Progenitor cell of endocrine pancreas (in vitro differentiated cells): ENCODE measurements around the gene USF1. TPM values are rescaled to one million over a fixed set of nuclear protein-coding genes. Genes with fewer than 3 reads are reported as not detected.
"Not testable (repeated sequence)": the region's sequence is repeated elsewhere in the genome, so short reads cannot be mapped to it uniquely, and the experiment has no call there.

Experiments
- DNase-seq: peaks from one replicate; pipeline ENCODE4 v3.0.0; 2021; ENCODE audit warnings: low spot score; ENCODE audit not compliant: unreplicated experiment
- H3K27ac Mint-ChIP-seq: 2 replicates; pipeline ENCODE4 v1.8.0; 2021; ENCODE audit warnings: mild to moderate bottlenecking, moderate library complexity, mixed read lengths
- H3K27me3 Mint-ChIP-seq: 2 replicates; pipeline ENCODE4 v1.8.0; 2021; ENCODE audit warnings: mixed read lengths
- H3K36me3 Mint-ChIP-seq: 2 replicates; pipeline ENCODE4 v1.8.0; 2022; ENCODE audit warnings: mixed read lengths; ENCODE audit not compliant: insufficient read depth
- H3K4me1 Mint-ChIP-seq: 2 replicates; pipeline ENCODE4 v1.8.0; 2021; ENCODE audit warnings: low read depth, mixed read lengths
- H3K4me3 Mint-ChIP-seq: 2 replicates; pipeline ENCODE4 v1.8.0; 2021; ENCODE audit warnings: low read depth, mild to moderate bottlenecking, moderate library complexity, mixed read lengths
- H3K9me3 Mint-ChIP-seq: 2 replicates; pipeline ENCODE4 v1.8.0; 2021; ENCODE audit warnings: low read depth, mixed read lengths
- CTCF ChIP-seq: fragments of 200-600 bp; sonication (generic); IDR thresholded peaks from one replicate; pipeline ENCODE4 v1.5.0; 2021; ENCODE audit warnings: antibody characterized with exemption, mild to moderate bottlenecking; ENCODE audit not compliant: unreplicated experiment
- total RNA-seq: library from RNA; stranded (reverse); gene quantifications from 2 replicates; pipeline ENCODE4 v1.2.1, GENCODE V29; 2021

The USF1 gene
- total RNA-seq, 1 donor from 2014 or later = 88.7 TPM

DNA sequence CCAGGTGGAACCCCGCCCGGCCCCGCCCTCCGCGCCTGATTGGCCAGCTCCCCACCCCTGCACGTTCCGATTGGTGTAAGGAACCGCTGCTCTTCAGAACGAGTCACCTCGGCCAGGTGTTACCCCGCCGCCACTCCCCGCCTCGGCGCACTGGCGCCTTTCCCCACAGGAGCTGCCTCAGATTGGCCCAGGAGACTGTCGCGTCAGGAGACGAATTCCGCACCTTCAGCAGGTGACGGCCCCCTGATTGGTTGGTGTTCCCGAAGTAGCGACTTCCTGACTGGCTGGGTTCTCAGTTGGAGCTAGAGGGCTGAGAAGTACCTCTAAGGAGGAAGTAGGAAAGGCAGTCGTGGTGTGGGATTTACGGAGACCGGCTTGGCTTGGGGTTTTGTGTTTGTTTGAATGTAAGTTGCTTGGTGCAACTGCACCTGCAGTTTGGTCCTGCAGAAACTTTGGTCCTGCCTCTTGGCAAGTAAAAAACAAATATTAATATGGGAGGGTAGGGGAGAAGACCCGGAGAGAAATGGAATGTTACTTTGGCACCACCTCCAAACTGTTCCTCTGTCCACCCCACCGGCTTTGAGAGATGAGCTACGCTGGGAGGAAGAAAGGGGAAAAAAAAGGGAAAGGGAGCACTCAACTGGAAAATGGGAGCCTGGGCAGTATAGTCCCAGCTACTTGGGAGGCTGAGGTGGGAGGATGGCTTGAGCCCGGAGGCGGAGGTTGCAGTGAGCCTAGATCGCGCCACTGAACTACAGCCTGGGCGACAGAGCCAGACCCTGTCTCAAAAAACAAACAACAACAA, 24.4 kb downstream of the USF1 start:
- no peak for TF ChIP-seq CTCF
- Mint-ChIP-seq H3K27me3 (no peaks in the 10 kb centered on the region), H3K36me3 (peaks cover 3% of the 10 kb centered on the region), H3K27ac (peak overlapping the region; percentile 99), H3K4me1 (peaks cover 37% of the 10 kb centered on the region), H3K4me3 (peak overlapping the region; percentile 86), H3K9me3 (no peaks in the 10 kb centered on the region)
- DNase-seq = peak; percentile 96

DNA sequence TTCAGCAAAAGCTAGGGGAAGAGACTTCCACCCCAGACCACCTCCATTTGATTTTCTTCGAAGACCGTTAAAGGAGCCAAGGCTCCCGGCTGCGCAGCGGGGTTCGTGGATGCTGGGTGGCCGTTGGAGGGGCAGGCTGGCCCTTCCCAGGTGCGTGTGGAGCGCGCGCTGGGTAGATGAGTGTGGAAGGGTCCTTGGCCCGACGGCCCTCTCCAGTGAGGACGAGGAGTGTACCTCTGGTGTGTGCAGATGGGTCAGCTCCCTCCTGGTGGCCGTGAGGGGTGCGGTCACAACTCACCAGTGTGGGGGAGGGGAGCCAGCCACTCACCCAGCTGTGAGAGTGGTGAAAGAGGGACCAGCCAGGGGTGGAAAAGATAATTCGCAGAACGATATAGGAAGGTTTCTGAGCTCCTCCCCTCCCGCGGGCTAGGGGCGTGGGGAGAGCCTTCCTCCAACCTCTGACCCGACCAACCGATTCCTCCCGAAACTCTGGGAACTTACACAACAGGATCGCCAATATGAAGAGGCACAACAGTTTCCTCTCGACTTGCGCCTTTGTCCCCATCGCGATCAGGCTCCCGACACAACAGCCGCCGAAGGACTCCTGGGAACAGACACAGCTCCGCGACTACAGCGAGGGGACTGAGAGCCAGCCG, 25.1 kb downstream of the USF1 start, which contains the start of gene F11R:
Gene F11R, minus strand, starts transcription at position 644 of the 656 bp plus-strand sequence. Its CDS starts 79 bp downstream, at position 565.
- Mint-ChIP-seq H3K4me1 (peaks cover 37% of the 10 kb centered on the region), H3K27ac (peak within 1 kb of the TSS; percentile 99), H3K36me3 (peaks cover 3% of the 10 kb centered on the region), H3K27me3 (no peaks in the 10 kb centered on the region), H3K9me3 (no peaks in the 10 kb centered on the region), H3K4me3 (peak within 1 kb of the TSS; percentile 86)
- peak; percentile 45 for TF ChIP-seq CTCF
- DNase-seq = peak; percentile 65

GRCh38 chr1:161019751-161020495, 25.9 kb downstream of the USF1 start:
- Mint-ChIP-seq H3K27ac (peak overlapping the region; percentile 99), H3K9me3 (no peaks in the 10 kb centered on the region), H3K4me1 (peaks cover 37% of the 10 kb centered on the region), H3K27me3 (no peaks in the 10 kb centered on the region), H3K36me3 (peaks cover 3% of the 10 kb centered on the region), H3K4me3 (peak overlapping the region; percentile 86)
- DNase-seq = no peak
- TF ChIP-seq CTCF = no peak

- H3K9me3 Mint-ChIP-seq, H3K36me3 Mint-ChIP-seq, DNase-seq, H3K27me3 Mint-ChIP-seq: not testable (repeated sequence)
- peak overlapping the region; percentile 93 for H3K27ac Mint-ChIP-seq
- H3K4me1 Mint-ChIP-seq = peaks cover 40% of the 10 kb centered on the region
- peak overlapping the region; percentile 86 for H3K4me3 Mint-ChIP-seq
Observed at GRCh38 chr1:161019111-161019660, 26.6 kb downstream of the USF1 start.

GRCh38 chr1:161018631-161018930, 27.2 kb downstream of the USF1 start:
- H3K36me3 Mint-ChIP-seq = peaks cover 2% of the 10 kb centered on the region
- no peak for TF ChIP-seq CTCF
- peak overlapping the region; percentile 86 for H3K4me3 Mint-ChIP-seq
- H3K9me3 Mint-ChIP-seq = no peaks in the 10 kb centered on the region
- DNase-seq = no peak
- H3K27me3 Mint-ChIP-seq = no peaks in the 10 kb centered on the region
- peaks cover 46% of the 10 kb centered on the region for H3K4me1 Mint-ChIP-seq
- peak overlapping the region; percentile 93 for H3K27ac Mint-ChIP-seq
